K562 (cell line): ENCODE results near the gene EGF. TPM values are rescaled to one million over a fixed set of nuclear protein-coding genes. Genes with fewer than 3 reads are reported as not detected.

Experiments
- ARID1B ChIP-seq: fragments of 450-650 bp; IDR thresholded peaks from 2 replicates; pipeline ENCODE4 v1.6.1; 2016; ENCODE audit warnings: antibody characterized with exemption, mild to moderate bottlenecking, inconsistent platforms
- ARID2 ChIP-seq: fragments of 450-650 bp; IDR thresholded peaks from 2 replicates; pipeline ENCODE4 v1.6.1; 2017; ENCODE audit warnings: antibody characterized with exemption, mild to moderate bottlenecking
- CEBPZ ChIP-seq: fragments of 150-350 bp; IDR thresholded peaks from 2 replicates; pipeline ENCODE4 v1.6.1; 2014; ENCODE audit warnings: low read depth, mild to moderate bottlenecking, low read length, borderline replicate concordance
- DEAF1 ChIP-seq: fragments of 450-650 bp; formaldehyde crosslinking; IDR thresholded peaks from 2 replicates; pipeline ENCODE4 v1.4.0; 2020; ENCODE audit warnings: mild to moderate bottlenecking, moderate library complexity
- DLX4 ChIP-seq: fragments of 250-450 bp; sonication (Bioruptor Pico); IDR thresholded peaks from 2 replicates; pipeline ENCODE4 v1.6.1; 2021; ENCODE audit warnings: mild to moderate bottlenecking
- HNRNPL ChIP-seq: fragments of 200-400 bp; formaldehyde crosslinking; IDR thresholded peaks from 2 replicates; pipeline ENCODE4 v1.6.1; 2017; ENCODE audit warnings: low read depth, mild to moderate bottlenecking, low read length
- MED1 ChIP-seq: sonication (generic); formaldehyde crosslinking; IDR thresholded peaks from 2 replicates; pipeline ENCODE4 v1.8.1; 2023; ENCODE audit warnings: missing genetic modification reagents, borderline replicate concordance
- MYNN ChIP-seq, 2 experiments: sonication (generic); formaldehyde crosslinking in 1 of 2; IDR thresholded peaks; 2 replicates each; pipeline versions ENCODE4 v1.5.0 to v1.6.1; 2016 to 2020; ENCODE audit warnings: antibody characterized with exemption in 1 of 2, missing genetic modification reagents in 1 of 2
- NFATC3 ChIP-seq: fragments of 450-650 bp; IDR thresholded peaks from 2 replicates; pipeline ENCODE4 v1.6.1; 2017; ENCODE audit warnings: mild to moderate bottlenecking
- NR0B1 ChIP-seq: fragments of 450-650 bp; IDR thresholded peaks from one replicate; pipeline ENCODE4 v1.6.1; 2018; ENCODE audit warnings: mild to moderate bottlenecking, moderate library complexity; ENCODE audit not compliant: partially characterized antibody
- POLR2B ChIP-seq: fragments of 450-650 bp; IDR thresholded peaks from 2 replicates; pipeline ENCODE4 v1.6.1; 2018; ENCODE audit warnings: low read depth; ENCODE audit not compliant: partially characterized antibody
- SRSF7 ChIP-seq: fragments of 200-400 bp; formaldehyde crosslinking; optimal IDR thresholded peaks from 2 replicates; pipeline ENCODE3; 2017; ENCODE audit warnings: mild to moderate bottlenecking, low read depth, low read length
- SRSF9 ChIP-seq: fragments of 200-400 bp; formaldehyde crosslinking; IDR thresholded peaks from 2 replicates; pipeline ENCODE4 v1.6.1; 2017; ENCODE audit warnings: low read depth, low read length, borderline replicate concordance
- TCFL5 ChIP-seq: fragments of 250-450 bp; sonication (Bioruptor Pico); conservative IDR thresholded peaks from 2 replicates; pipeline ENCODE4 v1.6.1; 2021; ENCODE audit warnings: mild to moderate bottlenecking, moderate library complexity, matching md5 sums
- TRIM24 ChIP-seq, 2 experiments: fragments of 450-650 bp; IDR thresholded peaks; 2 replicates each; pipeline ENCODE4 v1.6.1; 2016
- ZC3H8 ChIP-seq: fragments of 450-650 bp; IDR thresholded peaks from 2 replicates; pipeline ENCODE4 v1.6.1; 2017
- ZNF766 ChIP-seq: fragments of 200-800 bp; sonication (Bioruptor generic); conservative IDR thresholded peaks from 2 replicates; pipeline ENCODE4 v1.6.1; 2016; ENCODE audit warnings: missing genetic modification characterization, missing compliant biosample characterization
- polyA plus RNA-seq, 8 experiments: library from polyadenylated mRNA; depleted of rRNA in 4 of 8; stranded (reverse) in 5 of 8; unstranded in 3 of 8; fragments of >200 nt; fragmentation: Nextera tagmentation in 2 of 8; fragmentation: Illumina TruSeq in 1 of 8; extraction: Ambion mirVana in 2 of 8; extraction: Trizol in 1 of 8; gene quantifications; 2 replicates each; pipeline versions ENCODE4 v1.2.1 to v1.2.3, GENCODE V29; 2011 to 2014; ENCODE audit warnings: inconsistent platforms in 1 of 8, missing spikeins in 1 of 8
- total RNA-seq, 7 experiments: library from RNA; depleted of rRNA in 6 of 7; stranded (reverse); fragments of >200 nt in 6 of 7; fragmentation: Illumina TruSeq in 2 of 7; extraction: Trizol in 2 of 7; gene quantifications; 2 replicates each; pipeline versions ENCODE4 v1.2.1 to v1.2.3, GENCODE V29; 2011 to 2021; ENCODE audit warnings: low replicate concordance in 1 of 7
- TF ChIP-seq, protein P1 (sequence below): sonication (generic); formaldehyde crosslinking; IDR thresholded peaks from 2 replicates; pipeline ENCODE4 v1.8.0; 2022; ENCODE audit warnings: mild to moderate bottlenecking, missing genetic modification reagents

The EGF gene
- total and polyA plus RNA-seq, 9 of the 15 experiments (the other 6 are each of a cell fraction or from before 2014, with no cell fraction given), result 0.32 to 3.1 (median 1.3) TPM

DNA sequence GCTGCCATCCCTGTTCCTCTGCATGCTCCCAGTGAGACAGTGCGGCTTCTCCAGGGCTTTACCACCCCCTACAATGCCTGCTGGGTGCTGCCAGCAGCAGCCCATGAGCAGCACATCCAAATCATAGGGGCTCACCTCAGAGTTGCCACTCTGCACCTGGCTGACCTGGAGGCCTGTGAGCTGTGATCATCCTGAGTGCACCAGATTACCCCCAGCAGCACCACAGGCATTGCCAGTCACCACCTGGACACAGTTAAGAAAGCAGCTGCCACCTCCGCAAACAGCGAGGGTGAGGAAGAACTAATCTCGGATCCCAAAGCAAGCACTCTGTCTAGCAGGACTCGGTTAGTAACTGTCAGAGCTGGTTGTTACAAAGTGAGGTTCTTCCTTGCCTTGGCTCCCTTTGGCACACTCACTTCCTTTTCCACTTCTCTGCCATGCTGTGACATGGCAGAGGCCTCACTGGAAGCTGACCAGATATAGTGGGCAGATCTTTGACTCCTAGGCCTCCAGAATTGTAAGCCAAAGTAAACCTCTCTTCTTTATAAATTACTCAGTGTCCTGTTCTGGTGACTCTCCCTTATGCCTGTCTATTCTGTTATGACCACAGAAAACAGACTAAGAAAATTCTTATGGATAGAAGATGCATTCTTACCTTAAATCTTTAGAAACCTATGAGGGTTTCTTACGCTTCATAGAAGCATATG lies 39.6 kb upstream of the EGF start (continued):
- TF ChIP-seq DEAF1 (CRISPR knock-in tag) (no peak), NFATC3 (no peak), CEBPZ (no peak), ARID1B (no peak), MYNN (IDR thresholded peaks at IDR 0.05) (no peak), MYNN (CRISPR knock-in tag; IDR thresholded peaks at IDR 0.05) (no peak), ZNF766 (CRISPR knock-in tag) (0 out of 2 replicates have a peak, but pooled peaks have one; percentile 10), NR0B1 (no peak), POLR2B (no peak), TCFL5 (CRISPR knock-in tag) (no peak), SRSF7 (no peak), SRSF9 (no peak), ARID2 (no peak), DLX4 (no peak), ZC3H8 (no peak), HNRNPL (no peak), MED1 (CRISPR knock-in tag) (no peak), TRIM24 (IDR thresholded peaks at IDR 0.05) (no peak)
- TF ChIP-seq, protein P1, sequence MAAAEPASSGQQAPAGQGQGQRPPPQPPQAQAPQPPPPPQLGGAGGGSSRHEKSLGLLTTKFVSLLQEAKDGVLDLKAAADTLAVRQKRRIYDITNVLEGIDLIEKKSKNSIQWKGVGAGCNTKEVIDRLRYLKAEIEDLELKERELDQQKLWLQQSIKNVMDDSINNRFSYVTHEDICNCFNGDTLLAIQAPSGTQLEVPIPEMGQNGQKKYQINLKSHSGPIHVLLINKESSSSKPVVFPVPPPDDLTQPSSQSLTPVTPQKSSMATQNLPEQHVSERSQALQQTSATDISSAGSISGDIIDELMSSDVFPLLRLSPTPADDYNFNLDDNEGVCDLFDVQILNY, result no peak
